ENCODE measurements around the gene ERC2.

DNA sequence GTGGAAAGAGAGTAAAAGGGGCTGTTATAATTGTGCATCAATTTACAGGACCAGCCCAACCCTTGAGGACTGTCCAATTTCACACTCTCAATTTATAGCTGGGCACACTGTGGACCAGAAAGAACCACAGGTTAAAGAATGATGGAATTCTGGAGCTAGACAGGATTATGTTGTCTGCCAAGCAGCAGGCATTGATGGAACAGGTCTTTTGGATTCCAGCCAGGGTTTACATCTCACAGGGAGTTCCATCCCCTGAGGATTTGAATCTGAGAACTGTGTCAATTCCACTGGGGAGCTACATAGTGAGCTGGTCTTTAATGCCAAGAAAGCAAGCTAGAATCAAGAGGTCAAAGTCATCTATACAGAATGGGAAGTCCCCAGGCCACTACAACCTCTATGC lies 591.7 kb downstream of the ERC2 start:
- TF ChIP-seq CTCF (IDR thresholded peaks at IDR 0.05; ENCODE audit: extremely low read depth in 1 of 2, insufficient read depth in 1 of 2, low read depth in 1 of 2, low read length in 2 of 2), result no peak
- TF ChIP-seq EZH2 (IDR thresholded peaks at IDR 0.05; ENCODE audit: borderline replicate concordance, low read depth, low read length, severe bottlenecking), result no peak
- no peak for TF ChIP-seq FOS (IDR thresholded peaks at IDR 0.05; ENCODE audit: borderline replicate concordance, insufficient read depth, low read length)
